T-cell (primary cell): ENCODE data around the gene ABCC1. TPM values are rescaled to one million over a fixed set of nuclear protein-coding genes. Genes with fewer than 3 reads are reported as not detected.
"Not testable (repeated sequence)": the region's sequence is repeated elsewhere in the genome, so short reads cannot be mapped to it uniquely, and the experiment has no call there.

ENCODE experiments used
- ATAC-seq, 4 experiments: fragments of 200-7000 bp in 3 of 4; fragments of 150-1000 bp in 1 of 4; cut with Tn5 transposase; replicated peaks in 1 of 4; 1 replicate in 3 of 4; 2 replicates in 1 of 4; pipeline ENCODE4 v1.10.0; 2021; ENCODE audit warnings: moderate library complexity in 3 of 4, mild to moderate bottlenecking in 2 of 4, moderate number of reproducible peaks in 1 of 4
- CTCF ChIA-PET, 2 donors: fragments of 300-600 bp; sonication (Branson Sonifier 250); formaldehyde crosslinking; loops; one replicate each; lab custom pipeline; 2022; ENCODE audit warnings: antibody characterized with exemption in 2 of 2; lab: Charles Lee
- POLR2A ChIA-PET, 2 donors: fragments of 300-600 bp; sonication (Branson Sonifier 250); formaldehyde crosslinking; loops; one replicate each; lab custom pipeline; 2022; ENCODE audit warnings: antibody characterized with exemption in 2 of 2; lab: Charles Lee
- DNase-seq, 35 experiments: peaks; one replicate each; pipeline versions ENCODE4 v3.0.0 to v3.0.0-alpha.2; 2013 to 2023
- H3K27ac ChIP-seq: one replicate; pipeline ENCODE4 v1.5.1; 2013; ENCODE audit warnings: low read length
- H3K27me3 ChIP-seq, 2 experiments: replicated peaks in 1 of 2; 1 replicate in 1 of 2; 2 replicates in 1 of 2; pipeline versions ENCODE4 v1.6.1 to v1.7.0; 2013; ENCODE audit warnings: low read length in 1 of 2, mixed read lengths in 1 of 2; ENCODE audit not compliant: control insufficient read depth in 2 of 2, insufficient read depth in 2 of 2; ENCODE audit errors: extremely low read depth in 1 of 2
- H3K36me3 ChIP-seq, 2 donors: 1 replicate in 1 of 2; 2 replicates in 1 of 2; pipeline versions ENCODE4 v1.6.1 to v1.7.0; 2013; ENCODE audit warnings: low read length in 1 of 2; ENCODE audit not compliant: control insufficient read depth in 2 of 2, insufficient read depth in 1 of 2; ENCODE audit errors: extremely low read depth in 1 of 2
- H3K4me1 ChIP-seq, 2 experiments: 1 replicate in 1 of 2; 2 replicates in 1 of 2; pipeline versions ENCODE4 v1.6.1 to v1.7.0; 2013; ENCODE audit warnings: low read length in 2 of 2, mixed read lengths in 1 of 2; ENCODE audit not compliant: insufficient read depth in 2 of 2, control insufficient read depth in 1 of 2; ENCODE audit errors: extremely low read depth in 1 of 2
- H3K4me3 ChIP-seq, 2 donors: 1 replicate in 1 of 2; 2 replicates in 1 of 2; pipeline versions ENCODE4 v1.5.1 to v1.7.0; 2013; ENCODE audit warnings: mild to moderate bottlenecking in 2 of 2, low read length in 1 of 2, moderate library complexity in 1 of 2; ENCODE audit not compliant: control insufficient read depth in 1 of 2; ENCODE audit errors: extremely low read depth in 1 of 2
- H3K9me3 ChIP-seq: 2 replicates; pipeline ENCODE4 v1.7.0; 2013
- H3K27ac Mint-ChIP-seq, 2 donors: one replicate each; pipeline ENCODE4 v1.8.0; 2020 to 2021; ENCODE audit warnings: mild to moderate bottlenecking in 2 of 2, mixed read lengths in 2 of 2
- H3K27me3 Mint-ChIP-seq, 2 donors: one replicate each; pipeline ENCODE4 v1.8.0; 2021 to 2022; ENCODE audit warnings: mixed read lengths in 2 of 2
- H3K36me3 Mint-ChIP-seq: one replicate; pipeline ENCODE4 v1.8.0; 2021; ENCODE audit warnings: mixed read lengths
- H3K4me1 Mint-ChIP-seq, 3 donors: one replicate each; pipeline ENCODE4 v1.8.0; 2020 to 2022; ENCODE audit warnings: mixed read lengths in 3 of 3, mild to moderate bottlenecking in 1 of 3
- H3K4me3 Mint-ChIP-seq, 3 donors: one replicate each; pipeline ENCODE4 v1.8.0; 2020 to 2022; ENCODE audit warnings: mild to moderate bottlenecking in 3 of 3, mixed read lengths in 3 of 3, moderate library complexity in 3 of 3
- H3K9me3 Mint-ChIP-seq, 3 donors: one replicate each; pipeline ENCODE4 v1.8.0; 2020 to 2022; ENCODE audit warnings: mixed read lengths in 3 of 3
- WGBS: methylation state at CpG from one replicate; pipeline ENCODE4 v1.1.5; 2013; ENCODE audit warnings: missing lambda C conversion rate; ENCODE audit not compliant: insufficient coverage; 5-methylcytosine and 5-hydroxymethylcytosine counted together
- total RNA-seq, 35 experiments: library from RNA in 6 of 35; stranded (reverse) in 6 of 35; fragments of 120-200 nt in 1 of 35; gene quantifications; one replicate each; pipeline versions ENCODE4 v1.2.1 to v1.2.4 and lab custom pipeline; 2013 to 2026

The ABCC1 gene
- total RNA-seq, 5 donors from 2014 or later (not counting 1 experiment from before 2014, with no cell fraction given), result 59.4 to 68.1 (median 63.0) TPM

DNA sequence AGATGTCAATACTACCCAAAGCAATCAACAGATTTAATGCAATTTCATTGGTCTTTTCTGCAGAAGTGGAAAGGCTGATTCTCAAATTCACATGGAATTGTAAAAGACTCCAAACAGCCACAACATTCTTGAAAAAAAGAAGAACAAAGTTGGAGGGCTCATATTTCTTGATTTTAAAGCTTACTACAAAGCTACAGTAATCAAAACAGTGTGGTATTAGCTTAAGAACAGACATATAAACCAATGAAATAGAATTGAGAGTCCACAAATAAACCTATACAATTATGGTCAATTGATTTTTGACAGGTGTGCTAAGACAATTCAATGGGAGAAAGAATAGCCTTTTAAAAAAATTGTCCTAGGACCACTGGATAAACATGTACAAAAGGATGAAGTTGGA, 14.4 kb upstream of the ABCC1 start:
- no peaks in the 10 kb centered on the region for H3K9me3 ChIP-seq
- H3K27me3 ChIP-seq, result peaks cover 0 to 2% of the 10 kb centered on the region in 2 experiments
- Mint-ChIP-seq H3K9me3 (no peaks in the 10 kb centered on the region), H3K36me3 (no peaks in the 10 kb centered on the region), H3K4me1 (peaks cover 0 to 5% (median 2%) of the 10 kb centered on the region in 3 donors), H3K4me3 (no peak overlapping the region), H3K27me3 (no peaks in the 10 kb centered on the region), H3K27ac (no peak overlapping the region)
- ChIA-PET POLR2A (no interaction called here), CTCF (no interaction called here)
- ATAC-seq (no peak), DNase-seq (no peak)
- no peaks in the 10 kb centered on the region for H3K4me1 ChIP-seq
- no peaks in the 10 kb centered on the region for H3K36me3 ChIP-seq
- H3K27ac ChIP-seq, result no peak overlapping the region
- no peak overlapping the region for H3K4me3 ChIP-seq

DNA sequence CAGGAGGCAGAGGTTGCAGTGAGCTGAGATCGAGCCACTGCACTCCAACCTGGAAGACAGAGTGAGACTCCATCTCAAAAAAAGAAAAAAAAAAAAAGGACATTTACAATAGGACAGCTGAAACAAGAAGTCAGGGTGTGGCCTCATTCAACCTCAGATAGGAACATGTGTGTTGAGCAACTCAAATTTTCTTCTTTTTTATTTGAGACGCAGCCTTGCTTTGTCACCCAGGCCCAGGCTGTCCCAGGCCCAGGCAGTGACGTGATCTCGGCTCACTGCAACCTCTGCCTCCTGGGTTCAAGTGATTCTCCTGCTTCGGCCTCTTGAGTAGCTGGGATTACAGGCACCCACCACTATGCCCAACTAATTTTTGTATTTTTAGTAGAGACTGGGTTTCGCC, 12.6 kb upstream of the ABCC1 start:
- DNase-seq, H3K4me1 ChIP-seq, H3K4me3 Mint-ChIP-seq, H3K27ac Mint-ChIP-seq, H3K9me3 ChIP-seq, H3K9me3 Mint-ChIP-seq, H3K36me3 ChIP-seq, H3K4me1 Mint-ChIP-seq, H3K27ac ChIP-seq, H3K27me3 ChIP-seq, H3K27me3 Mint-ChIP-seq, ATAC-seq, H3K4me3 ChIP-seq, H3K36me3 Mint-ChIP-seq, POLR2A ChIA-PET: not testable (repeated sequence)
- 100% methylated on average over 1 of the region's 6 CpGs for WGBS
- CTCF ChIA-PET, result interaction anchor here in 1 of 2 donors (0.6 kb wide), 1 partner anchor 23 kb away, joined by 4 read pairs; no protein-coding TSS in a partner anchor

GRCh38 chr16:15942931-15943690, 6.3 kb upstream of the ABCC1 start:
- WGBS, result 88% methylated on average over 4 of the region's 6 CpGs
- no peaks in the 10 kb centered on the region for H3K4me1 ChIP-seq
- no peak overlapping the region for H3K27ac ChIP-seq
- Mint-ChIP-seq H3K9me3 (no peaks in the 10 kb centered on the region), H3K27me3 (no peaks in the 10 kb centered on the region), H3K4me3 (no peak overlapping the region), H3K4me1 (peaks cover 1 to 14% (median 10%) of the 10 kb centered on the region in 3 donors), H3K36me3 (no peaks in the 10 kb centered on the region), H3K27ac (peak overlapping the region in 1 of 2 donors; percentile 19)
- no peaks in the 10 kb centered on the region for H3K27me3 ChIP-seq
- POLR2A ChIA-PET, result no interaction called here
- H3K36me3 ChIP-seq, result no peaks in the 10 kb centered on the region
- DNase-seq (no peak), ATAC-seq (no peak)
- H3K4me3 ChIP-seq, result no peak overlapping the region
- CTCF ChIA-PET, result interaction anchor here in 1 of 2 donors (1.1 kb wide), 1 partner anchor 61 kb away, joined by 3 read pairs; no protein-coding TSS in a partner anchor
- H3K9me3 ChIP-seq, result no peaks in the 10 kb centered on the region

- Mint-ChIP-seq H3K27ac (no peak overlapping the region), H3K36me3 (no peaks in the 10 kb centered on the region), H3K27me3 (no peaks in the 10 kb centered on the region), H3K4me3 (no peak overlapping the region), H3K4me1 (peaks cover 20 to 24% (median 21%) of the 10 kb centered on the region in 3 donors), H3K9me3 (no peaks in the 10 kb centered on the region)
- POLR2A ChIA-PET, result no interaction called here
- CTCF ChIA-PET, result interaction anchor here in 1 of 2 donors (1.5 kb wide), 1 partner anchor 58 kb away, joined by 3 read pairs; the partner anchor contains the start of gene CEP20
- peaks cover 10 to 22% of the 10 kb centered on the region in 2 experiments for H3K4me1 ChIP-seq
- H3K27ac ChIP-seq, result no peak overlapping the region
- H3K9me3 ChIP-seq, result no peaks in the 10 kb centered on the region
- ATAC-seq, result no peak
- H3K36me3 ChIP-seq, result no peaks in the 10 kb centered on the region
- no peak for DNase-seq
- no peak overlapping the region for H3K4me3 ChIP-seq
- 88% methylated on average over 5 of the region's 10 CpGs for WGBS
- no peaks in the 10 kb centered on the region for H3K27me3 ChIP-seq
These were observed 3.0 kb upstream of the ABCC1 start for GRCh38 chr16:15946257-15947044.

- 60% methylated on average over 1 of the region's 4 CpGs for whole genome bisulfite sequencing
- H3K36me3 ChIP-seq, result no peaks in the 10 kb centered on the region
- H3K27ac ChIP-seq, result no peak overlapping the region
- CTCF ChIA-PET, result interaction anchor here (0.7 to 1.5 kb wide), 3 partner anchors 8 to 125 kb away, joined by 3 read pairs; partner anchors contain the start of gene CEP20 (in 1 of the 2)
- no peak for DNase-seq
- peaks cover 30 to 34% (median 31%) of the 10 kb centered on the region in 3 donors for H3K4me1 Mint-ChIP-seq
- no peaks in the 10 kb centered on the region for H3K36me3 Mint-ChIP-seq
- H3K9me3 ChIP-seq, result no peaks in the 10 kb centered on the region
- no peak overlapping the region for H3K27ac Mint-ChIP-seq
- no peaks in the 10 kb centered on the region for H3K9me3 Mint-ChIP-seq
- no peak overlapping the region for H3K4me3 ChIP-seq
- H3K27me3 ChIP-seq, result no peaks in the 10 kb centered on the region
- peak overlapping the region in 1 of 3 donors; percentile 84 for H3K4me3 Mint-ChIP-seq
- no peak for ATAC-seq
- POLR2A ChIA-PET, result no interaction called here
- H3K4me1 ChIP-seq, result peaks cover 12 to 37% of the 10 kb centered on the region in 2 experiments
- no peaks in the 10 kb centered on the region for H3K27me3 Mint-ChIP-seq
These were observed 1.4 kb upstream of the ABCC1 start for GRCh38 chr16:15947983-15948509.

- no peaks in the 10 kb centered on the region for H3K9me3 Mint-ChIP-seq
- peak overlapping the region; percentile 84 to 85 for H3K27ac Mint-ChIP-seq
- Histone ChIP-seq H3K27ac (peak overlapping the region; percentile 67), H3K4me1 (peaks cover 12 to 41% of the 10 kb centered on the region in 2 experiments), H3K4me3 (peak overlapping the region; percentile 41 to 68), H3K9me3 (no peaks in the 10 kb centered on the region), H3K27me3 (no peaks in the 10 kb centered on the region), H3K36me3 (no peaks in the 10 kb centered on the region)
- ATAC-seq (no peak), DNase-seq (peak in 2 of 35 experiments; percentile 16 to 38)
- 60% methylated on average over 8 of the region's 18 CpGs for WGBS
- peak overlapping the region; percentile 84 to 90 (median 89) for H3K4me3 Mint-ChIP-seq
- no peaks in the 10 kb centered on the region for H3K36me3 Mint-ChIP-seq
- H3K4me1 Mint-ChIP-seq, result peaks cover 33 to 41% (median 36%) of the 10 kb centered on the region in 3 donors
- ChIA-PET CTCF (no interaction called here), POLR2A (no interaction called here)
- H3K27me3 Mint-ChIP-seq, result no peaks in the 10 kb centered on the region
These were observed 745 bp upstream of the ABCC1 start for GRCh38 chr16:15948532-15949209.
